Fibroblast of lung (primary cell): ENCODE data around the gene TMEM74B.

ENCODE experiments used
- EZH2 ChIP-seq: IDR thresholded peaks from 2 replicates; pipeline ENCODE4 v1.5.1; 2012; ENCODE audit warnings: low read length, control low read depth, mild to moderate bottlenecking; ENCODE audit errors: missing control alignments
- TF ChIP-seq, protein P1 (sequence below), 2 donors: IDR thresholded peaks in 1 of 2; conservative IDR thresholded peaks in 1 of 2; 1 replicate in 1 of 2; 2 replicates in 1 of 2; pipeline ENCODE4 v1.5.1; 2011 to 2012; ENCODE audit warnings: low read length in 2 of 2, control low read depth in 1 of 2, inconsistent platforms in 1 of 2, low read depth in 1 of 2, mild to moderate bottlenecking in 1 of 2

DNA sequence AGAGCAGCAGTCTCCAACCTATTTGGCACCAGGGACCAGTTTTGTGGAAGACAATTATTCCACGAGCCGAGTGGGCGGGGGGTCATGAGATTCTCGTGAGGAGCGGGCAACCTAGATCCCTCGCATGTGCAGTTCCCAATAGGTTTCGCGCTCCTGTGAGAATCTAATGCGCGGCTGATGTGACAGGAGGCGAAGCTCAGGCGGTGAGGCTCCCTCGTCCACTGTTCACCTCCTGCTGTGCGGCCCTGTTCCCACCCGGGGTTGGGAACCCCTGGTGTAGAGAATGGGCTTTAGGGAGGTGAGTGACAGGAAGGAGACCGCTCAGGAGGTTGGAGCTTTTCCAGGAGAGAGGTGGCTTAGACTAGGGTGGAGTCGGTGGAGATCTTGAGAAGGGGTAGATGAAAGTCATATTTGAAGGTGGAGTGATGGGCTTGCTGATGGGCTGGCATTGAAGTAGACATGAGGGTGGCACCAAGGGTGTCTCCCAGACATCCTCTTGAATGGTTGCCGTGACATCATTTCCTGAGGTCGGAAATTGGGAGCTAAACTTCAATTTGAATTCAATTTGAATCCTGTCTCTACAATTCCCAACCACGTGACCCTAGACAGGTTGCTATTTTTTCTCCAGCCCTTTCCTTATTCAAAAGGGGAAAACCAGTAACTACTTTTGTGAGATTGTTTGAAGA lies 39.6 kb upstream of the TMEM74B start:
- TF ChIP-seq, protein P1, sequence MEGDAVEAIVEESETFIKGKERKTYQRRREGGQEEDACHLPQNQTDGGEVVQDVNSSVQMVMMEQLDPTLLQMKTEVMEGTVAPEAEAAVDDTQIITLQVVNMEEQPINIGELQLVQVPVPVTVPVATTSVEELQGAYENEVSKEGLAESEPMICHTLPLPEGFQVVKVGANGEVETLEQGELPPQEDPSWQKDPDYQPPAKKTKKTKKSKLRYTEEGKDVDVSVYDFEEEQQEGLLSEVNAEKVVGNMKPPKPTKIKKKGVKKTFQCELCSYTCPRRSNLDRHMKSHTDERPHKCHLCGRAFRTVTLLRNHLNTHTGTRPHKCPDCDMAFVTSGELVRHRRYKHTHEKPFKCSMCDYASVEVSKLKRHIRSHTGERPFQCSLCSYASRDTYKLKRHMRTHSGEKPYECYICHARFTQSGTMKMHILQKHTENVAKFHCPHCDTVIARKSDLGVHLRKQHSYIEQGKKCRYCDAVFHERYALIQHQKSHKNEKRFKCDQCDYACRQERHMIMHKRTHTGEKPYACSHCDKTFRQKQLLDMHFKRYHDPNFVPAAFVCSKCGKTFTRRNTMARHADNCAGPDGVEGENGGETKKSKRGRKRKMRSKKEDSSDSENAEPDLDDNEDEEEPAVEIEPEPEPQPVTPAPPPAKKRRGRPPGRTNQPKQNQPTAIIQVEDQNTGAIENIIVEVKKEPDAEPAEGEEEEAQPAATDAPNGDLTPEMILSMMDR (conservative IDR thresholded peaks at IDR 0.05 in 1 of 2, IDR thresholded peaks at IDR 0.05 in 1 of 2; ENCODE audit: low read depth in 1 of 2, low read length in 2 of 2), result no peak
- TF ChIP-seq EZH2, result no peak
